ENCODE data around the gene HOXB9.

Gene HOXB9

DNA sequence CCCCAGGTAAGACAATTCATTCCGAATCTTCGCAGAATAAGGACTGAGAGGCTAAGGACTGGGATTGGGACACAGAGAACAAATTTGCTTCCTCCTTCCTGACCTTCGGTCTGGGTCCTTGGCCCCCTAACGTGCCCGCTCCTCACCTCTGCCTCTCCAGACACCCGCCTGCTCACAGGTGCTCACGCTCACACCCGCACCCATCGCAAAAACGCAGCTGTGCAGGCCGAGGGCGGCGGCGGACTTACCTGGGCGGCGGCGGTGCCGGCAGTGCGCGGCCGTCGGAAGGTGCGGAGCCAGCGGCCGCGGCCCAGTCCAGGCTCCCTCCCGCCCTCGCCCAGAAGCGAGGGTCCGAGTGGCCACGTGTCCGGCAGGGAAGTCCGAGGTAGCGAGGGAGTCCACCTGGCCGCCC is 7.1 kb upstream of the HOXB9 start:
- Histone ChIP-seq H4K20me1 (ENCODE audit: low read depth, low read length) (no peaks in the 10 kb centered on the region), H3K9me2 (replicated peaks; ENCODE audit: insufficient read depth, low read length) (no peaks in the 10 kb centered on the region), H3K9me3 (ENCODE audit: insufficient read depth, low read length) (no peaks in the 10 kb centered on the region), H3K27ac (ENCODE audit: low read depth, low read length) (no peak overlapping the region), H3K4me2 (ENCODE audit: low read depth, low read length, poor library complexity, severe bottlenecking) (no peak overlapping the region), H2AFZ (ENCODE audit: low read depth, low read length, severe bottlenecking) (no peak overlapping the region), H3K27me3 (ENCODE audit: low read length) (no peaks in the 10 kb centered on the region), H3K79me2 (ENCODE audit: insufficient read depth, low read length) (no peaks in the 10 kb centered on the region), H3K4me3 (ENCODE audit: insufficient read depth, low read length, poor library complexity, severe bottlenecking) (no peak overlapping the region), H3K36me3 (ENCODE audit: low read length) (no peaks in the 10 kb centered on the region), H3F3A (ENCODE audit: insufficient read depth) (no peaks in the 10 kb centered on the region), H3K9ac (ENCODE audit: low read length) (no peak overlapping the region)
- TF ChIP-seq EZH2phosphoT487 (conservative IDR thresholded peaks at IDR 0.05; ENCODE audit: low read length), result no peak
- TF ChIP-seq, protein P1, sequence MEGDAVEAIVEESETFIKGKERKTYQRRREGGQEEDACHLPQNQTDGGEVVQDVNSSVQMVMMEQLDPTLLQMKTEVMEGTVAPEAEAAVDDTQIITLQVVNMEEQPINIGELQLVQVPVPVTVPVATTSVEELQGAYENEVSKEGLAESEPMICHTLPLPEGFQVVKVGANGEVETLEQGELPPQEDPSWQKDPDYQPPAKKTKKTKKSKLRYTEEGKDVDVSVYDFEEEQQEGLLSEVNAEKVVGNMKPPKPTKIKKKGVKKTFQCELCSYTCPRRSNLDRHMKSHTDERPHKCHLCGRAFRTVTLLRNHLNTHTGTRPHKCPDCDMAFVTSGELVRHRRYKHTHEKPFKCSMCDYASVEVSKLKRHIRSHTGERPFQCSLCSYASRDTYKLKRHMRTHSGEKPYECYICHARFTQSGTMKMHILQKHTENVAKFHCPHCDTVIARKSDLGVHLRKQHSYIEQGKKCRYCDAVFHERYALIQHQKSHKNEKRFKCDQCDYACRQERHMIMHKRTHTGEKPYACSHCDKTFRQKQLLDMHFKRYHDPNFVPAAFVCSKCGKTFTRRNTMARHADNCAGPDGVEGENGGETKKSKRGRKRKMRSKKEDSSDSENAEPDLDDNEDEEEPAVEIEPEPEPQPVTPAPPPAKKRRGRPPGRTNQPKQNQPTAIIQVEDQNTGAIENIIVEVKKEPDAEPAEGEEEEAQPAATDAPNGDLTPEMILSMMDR (IDR thresholded peaks at IDR 0.05; ENCODE audit: insufficient read depth, low read length, poor library complexity, severe bottlenecking), result no peak

- TF ChIP-seq, protein P1 (IDR thresholded peaks at IDR 0.05; ENCODE audit: insufficient read depth, low read length, poor library complexity, severe bottlenecking), result no peak
- TF ChIP-seq EZH2phosphoT487 (conservative IDR thresholded peaks at IDR 0.05; ENCODE audit: low read length), result no peak
- H3K27ac ChIP-seq (ENCODE audit: low read depth, low read length), result no peak overlapping the region
- no peak overlapping the region for H3K4me2 ChIP-seq (ENCODE audit: low read depth, low read length, poor library complexity, severe bottlenecking)
- H3K79me2 ChIP-seq (ENCODE audit: insufficient read depth, low read length), result no peaks in the 10 kb centered on the region
- no peaks in the 10 kb centered on the region for H3F3A ChIP-seq (ENCODE audit: insufficient read depth)
- no peaks in the 10 kb centered on the region for H4K20me1 ChIP-seq (ENCODE audit: low read depth, low read length)
- H3K9ac ChIP-seq (ENCODE audit: low read length), result no peak overlapping the region
- H2AFZ ChIP-seq (ENCODE audit: low read depth, low read length, severe bottlenecking), result no peak overlapping the region
- H3K4me3 ChIP-seq (ENCODE audit: insufficient read depth, low read length, poor library complexity, severe bottlenecking), result no peak overlapping the region
- H3K9me3 ChIP-seq (ENCODE audit: insufficient read depth, low read length), result no peaks in the 10 kb centered on the region
- no peaks in the 10 kb centered on the region for H3K36me3 ChIP-seq (ENCODE audit: low read length)
- no peaks in the 10 kb centered on the region for H3K27me3 ChIP-seq (ENCODE audit: low read length)
- no peaks in the 10 kb centered on the region for H3K9me2 ChIP-seq (replicated peaks; ENCODE audit: insufficient read depth, low read length)
Measured at GRCh38 chr17:48632579-48633265, 6.6 kb upstream of the HOXB9 start.

DNA sequence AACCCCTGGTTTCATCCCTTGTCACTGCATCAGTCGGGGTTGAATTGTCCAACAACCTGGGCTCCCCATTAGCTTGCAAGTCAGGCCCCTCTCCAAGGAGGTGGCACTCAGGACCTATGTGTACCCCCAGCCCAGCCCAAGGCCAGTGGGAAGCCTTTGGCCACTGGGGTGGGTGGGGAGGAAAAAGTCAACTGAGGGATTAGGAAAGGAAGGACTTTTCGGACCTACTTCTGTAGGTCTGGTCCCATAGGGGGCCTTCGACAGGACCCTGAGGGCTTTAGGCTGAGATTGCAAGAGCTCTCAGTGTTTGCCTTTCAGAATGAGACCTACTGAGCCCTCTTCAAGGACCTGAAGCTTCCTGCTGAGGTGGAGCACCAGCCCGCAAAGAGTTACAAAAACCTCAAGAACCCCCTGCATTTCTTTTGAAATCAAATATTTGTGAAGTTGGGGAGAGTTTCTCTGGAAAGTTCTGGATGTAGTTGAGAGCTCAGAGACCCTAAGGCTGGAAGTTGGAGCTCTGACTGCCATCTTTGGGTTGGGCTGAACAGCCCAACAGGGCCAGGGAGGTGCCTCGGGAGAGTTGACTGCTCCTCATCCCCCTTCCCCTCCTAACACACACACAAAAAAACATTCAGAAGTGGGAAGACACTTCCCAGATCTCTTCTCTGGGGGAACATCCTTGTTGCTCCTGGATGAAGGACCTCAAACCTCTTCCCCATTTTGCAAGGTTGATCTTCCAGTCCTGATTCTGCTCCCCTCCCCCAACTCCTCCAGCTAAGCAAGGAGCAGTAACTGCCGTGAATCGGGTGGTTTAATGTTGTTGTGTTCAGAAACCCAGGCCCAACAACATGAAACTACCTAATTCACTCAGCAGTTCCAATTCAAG is 5.8 kb upstream of the HOXB9 start:
- Histone ChIP-seq H3K9me3 (ENCODE audit: insufficient read depth, low read length) (no peaks in the 10 kb centered on the region), H3K9me2 (replicated peaks; ENCODE audit: insufficient read depth, low read length) (no peaks in the 10 kb centered on the region), H3K79me2 (ENCODE audit: insufficient read depth, low read length) (no peaks in the 10 kb centered on the region), H3K36me3 (ENCODE audit: low read length) (no peaks in the 10 kb centered on the region), H2AFZ (ENCODE audit: low read depth, low read length, severe bottlenecking) (no peak overlapping the region), H4K20me1 (ENCODE audit: low read depth, low read length) (no peaks in the 10 kb centered on the region), H3F3A (ENCODE audit: insufficient read depth) (no peaks in the 10 kb centered on the region), H3K4me3 (ENCODE audit: insufficient read depth, low read length, poor library complexity, severe bottlenecking) (no peak overlapping the region), H3K27ac (ENCODE audit: low read depth, low read length) (no peak overlapping the region), H3K9ac (ENCODE audit: low read length) (no peak overlapping the region), H3K27me3 (ENCODE audit: low read length) (no peaks in the 10 kb centered on the region), H3K4me2 (ENCODE audit: low read depth, low read length, poor library complexity, severe bottlenecking) (no peak overlapping the region)
- no peak for TF ChIP-seq EZH2phosphoT487 (conservative IDR thresholded peaks at IDR 0.05; ENCODE audit: low read length)
- TF ChIP-seq, protein P1 (IDR thresholded peaks at IDR 0.05; ENCODE audit: insufficient read depth, low read length, poor library complexity, severe bottlenecking), result no peak

Measured in SU-DHL-6 (cell line).